ENCODE results near the gene UBE3D. TPM values are rescaled to one million over a fixed set of nuclear protein-coding genes. Genes with fewer than 3 reads are reported as not detected.
"Not testable (repeated sequence)": the region's sequence is repeated elsewhere in the genome, so short reads cannot be mapped to it uniquely, and the experiment has no call there.

The UBE3D gene
- polyA plus RNA-seq, 4 donors, result 7.1 to 11.5 (median 9.1) TPM

GRCh38 chr6:82917346-82918064, 148.1 kb downstream of the UBE3D start:
- no peak for DNase-seq (ENCODE audit: low read depth in 4 of 4, low spot score in 2 of 4)

GRCh38 chr6:82915666-82916065, 150.0 kb downstream of the UBE3D start:
- DNase-seq (ENCODE audit: low read depth in 4 of 4, low spot score in 2 of 4), result no peak

- no peak for DNase-seq (ENCODE audit: low read depth in 4 of 4, low spot score in 2 of 4)
Observed at GRCh38 chr6:82914511-82914910, 151.1 kb downstream of the UBE3D start.

- DNase-seq (ENCODE audit: low read depth in 4 of 4, low spot score in 2 of 4), result no peak
Observed at GRCh38 chr6:82910820-82911219, 154.8 kb downstream of the UBE3D start.

GRCh38 chr6:82910395-82910794, 155.2 kb downstream of the UBE3D start:
- no peak for DNase-seq (ENCODE audit: low read depth in 4 of 4, low spot score in 2 of 4)

GRCh38 chr6:82909551-82909950, 156.1 kb downstream of the UBE3D start:
- DNase-seq (ENCODE audit: low read depth in 4 of 4, low spot score in 2 of 4), result no peak

GRCh38 chr6:82908661-82909060, 157.0 kb downstream of the UBE3D start:
- DNase-seq (ENCODE audit: low read depth in 4 of 4, low spot score in 2 of 4), result no peak

- DNase-seq (ENCODE audit: low read depth in 4 of 4, low spot score in 2 of 4), result no peak
Observed at GRCh38 chr6:82906951-82907350, 158.7 kb downstream of the UBE3D start.

- no peak for DNase-seq (ENCODE audit: low read depth in 4 of 4, low spot score in 2 of 4)
Observed at GRCh38 chr6:82906489-82906888, 159.2 kb downstream of the UBE3D start.

- no peak for DNase-seq (ENCODE audit: low read depth in 4 of 4, low spot score in 2 of 4)
Observed at GRCh38 chr6:82904860-82905259, 160.8 kb downstream of the UBE3D start.

- DNase-seq (ENCODE audit: low read depth in 4 of 4, low spot score in 2 of 4), result no peak
Observed at GRCh38 chr6:82904257-82904656, 161.4 kb downstream of the UBE3D start.

GRCh38 chr6:82902290-82902689, 163.4 kb downstream of the UBE3D start:
- DNase-seq (ENCODE audit: low read depth in 4 of 4, low spot score in 2 of 4), result no peak

GRCh38 chr6:82894653-82895259, 170.9 kb downstream of the UBE3D start:
- no peak for DNase-seq (ENCODE audit: low read depth in 4 of 4, low spot score in 2 of 4)

GRCh38 chr6:82893889-82894652, 171.6 kb downstream of the UBE3D start:
- no peak for DNase-seq (ENCODE audit: low read depth in 4 of 4, low spot score in 2 of 4)

- not testable (repeated sequence) for DNase-seq (ENCODE audit: low read depth in 4 of 4, low spot score in 2 of 4)
Observed at GRCh38 chr6:82891503-82891902, 174.1 kb downstream of the UBE3D start.

GRCh38 chr6:82891076-82891475, 174.6 kb downstream of the UBE3D start:
- DNase-seq (ENCODE audit: low read depth in 4 of 4, low spot score in 2 of 4), result no peak

- DNase-seq (ENCODE audit: low read depth in 4 of 4, low spot score in 2 of 4), result no peak
Observed at GRCh38 chr6:82890240-82890639, 175.4 kb downstream of the UBE3D start.

GRCh38 chr6:82889143-82889542, 176.5 kb downstream of the UBE3D start:
- no peak for DNase-seq (ENCODE audit: low read depth in 4 of 4, low spot score in 2 of 4)

GRCh38 chr6:82882363-82883023, 183.1 kb downstream of the UBE3D start:
- no peak for DNase-seq (ENCODE audit: low read depth in 4 of 4, low spot score in 2 of 4)

- no peak for DNase-seq (ENCODE audit: low read depth in 4 of 4, low spot score in 2 of 4)
Observed at GRCh38 chr6:82881519-82881918, 184.1 kb downstream of the UBE3D start.

GRCh38 chr6:82878812-82879211, 186.8 kb downstream of the UBE3D start:
- no peak for DNase-seq (ENCODE audit: low read depth in 4 of 4, low spot score in 2 of 4)
